Peyer's patch (tissue), 4 donors: ENCODE results near the gene ATP2B2. TPM values are rescaled to one million over a fixed set of nuclear protein-coding genes. Genes with fewer than 3 reads are reported as not detected.
A peak's percentile ranks its signal among the peaks of the same experiment; 100 is the strongest.

Source experiments
- DNase-seq, 3 donors: peaks; one replicate each; pipeline ENCODE4 v3.0.0-alpha.2; 2017 to 2019
- H3K27ac ChIP-seq, 4 donors: fragments of 200-600 bp; sonication (generic); one replicate each; pipeline ENCODE4 v1.5.1; 2016 to 2019
- H3K27me3 ChIP-seq, 2 donors: fragments of 200-600 bp; sonication (generic); one replicate each; pipeline ENCODE4 v1.5.1; 2019
- H3K36me3 ChIP-seq, 3 donors: fragments of 200-600 bp; sonication (generic); one replicate each; pipeline ENCODE4 v1.5.1; 2016 to 2019
- H3K4me1 ChIP-seq, 4 donors: fragments of 200-600 bp; sonication (generic); one replicate each; pipeline ENCODE4 v1.5.1; 2016 to 2019
- H3K4me3 ChIP-seq, 4 donors: fragments of 200-600 bp; sonication (generic); 1 replicate in 3 of 4; 2 replicates in 1 of 4; pipeline ENCODE4 v1.5.1; 2016 to 2019; ENCODE audit warnings: mild to moderate bottlenecking in 1 of 4
- H3K9me3 ChIP-seq, 4 donors: fragments of 200-600 bp; sonication (generic); one replicate each; pipeline ENCODE4 v1.5.1; 2016 to 2019; ENCODE audit warnings: mild to moderate bottlenecking in 1 of 4
- CTCF ChIP-seq, 6 experiments: fragments of 450-650 bp in 4 of 6; fragments of 200-600 bp in 2 of 6; sonication (generic) in 1 of 6; IDR thresholded peaks; one replicate each; pipeline ENCODE4 v1.5.1; 2017 to 2019; ENCODE audit warnings: antibody characterized with exemption in 6 of 6, mild to moderate bottlenecking in 3 of 6, moderate library complexity in 1 of 6
- POLR2A ChIP-seq, 2 donors: fragments of 450-650 bp; IDR thresholded peaks; one replicate each; pipeline ENCODE4 v1.5.1; 2017; ENCODE audit warnings: antibody characterized with exemption in 2 of 2, mild to moderate bottlenecking in 2 of 2, moderate library complexity in 2 of 2
- total RNA-seq, 4 donors: library from RNA; depleted of rRNA; stranded (reverse); fragments of >200 nt; gene quantifications; one replicate each; pipeline ENCODE4 v1.1.0, GENCODE V29; 2016

ATP2B2 gene
- total RNA-seq, 4 donors from 2014 or later: not detected

- no peak for TF ChIP-seq CTCF (IDR thresholded peaks at IDR 0.05)
- no peak for TF ChIP-seq POLR2A (IDR thresholded peaks at IDR 0.05)
- H3K36me3 ChIP-seq: no peaks in the 10 kb centered on the region
- H3K4me3 ChIP-seq: no peak overlapping the region
- H3K27me3 ChIP-seq: no peaks in the 10 kb centered on the region
- DNase-seq: peak in 1 of 3 donors; percentile 10
- H3K4me1 ChIP-seq: peaks cover 0 to 30% (median 12%) of the 10 kb centered on the region in 4 donors
- H3K9me3 ChIP-seq: peaks cover 0 to 4% (median 0%) of the 10 kb centered on the region in 4 donors
- H3K27ac ChIP-seq: no peak overlapping the region
These were observed 113.1 kb downstream of the ATP2B2 start for GRCh38 chr3:10392244-10392643.

- no peak overlapping the region for H3K4me3 ChIP-seq
- no peaks in the 10 kb centered on the region for H3K27me3 ChIP-seq
- H3K27ac ChIP-seq: peak overlapping the region in 2 of 4 donors; percentile 62 to 69
- H3K9me3 ChIP-seq: peaks cover 0 to 4% (median 0%) of the 10 kb centered on the region in 4 donors
- no peaks in the 10 kb centered on the region for H3K36me3 ChIP-seq
- TF ChIP-seq POLR2A (IDR thresholded peaks at IDR 0.05) (no peak), CTCF (IDR thresholded peaks at IDR 0.05) (no peak)
- DNase-seq: peak in 1 of 3 donors; percentile 27
- peaks cover 0 to 26% (median 9%) of the 10 kb centered on the region in 4 donors for H3K4me1 ChIP-seq
These were observed 114.0 kb downstream of the ATP2B2 start for GRCh38 chr3:10391391-10391790.

GRCh38 chr3:10390641-10391373, 114.6 kb downstream of the ATP2B2 start:
- peaks cover 0 to 20% (median 6%) of the 10 kb centered on the region in 4 donors for H3K4me1 ChIP-seq
- TF ChIP-seq POLR2A (IDR thresholded peaks at IDR 0.05) (no peak), CTCF (IDR thresholded peaks at IDR 0.05) (no peak)
- peaks cover 0 to 4% (median 0%) of the 10 kb centered on the region in 4 donors for H3K9me3 ChIP-seq
- DNase-seq: peak in 1 of 3 donors; percentile 40
- H3K27me3 ChIP-seq: no peaks in the 10 kb centered on the region
- H3K27ac ChIP-seq: peak overlapping the region in 2 of 4 donors; percentile 62 to 69
- no peak overlapping the region for H3K4me3 ChIP-seq
- no peaks in the 10 kb centered on the region for H3K36me3 ChIP-seq

GRCh38 chr3:10389995-10390394, 115.4 kb downstream of the ATP2B2 start:
- TF ChIP-seq POLR2A (IDR thresholded peaks at IDR 0.05) (no peak), CTCF (IDR thresholded peaks at IDR 0.05) (no peak)
- Histone ChIP-seq H3K4me3 (no peak overlapping the region), H3K27me3 (no peaks in the 10 kb centered on the region), H3K36me3 (no peaks in the 10 kb centered on the region), H3K27ac (peak overlapping the region in 2 of 4 donors; percentile 62 to 69), H3K4me1 (peaks cover 0 to 13% (median 3%) of the 10 kb centered on the region in 4 donors), H3K9me3 (peaks cover 0 to 4% (median 0%) of the 10 kb centered on the region in 4 donors)
- DNase-seq: peak in 1 of 3 donors; percentile 45

GRCh38 chr3:10389339-10389738, 116.0 kb downstream of the ATP2B2 start:
- Histone ChIP-seq H3K9me3 (peaks cover 0 to 4% (median 0%) of the 10 kb centered on the region in 4 donors), H3K4me3 (no peak overlapping the region), H3K27me3 (no peaks in the 10 kb centered on the region), H3K4me1 (peaks cover 0 to 11% (median 3%) of the 10 kb centered on the region in 4 donors), H3K27ac (peak overlapping the region in 2 of 4 donors; percentile 36 to 69), H3K36me3 (no peaks in the 10 kb centered on the region)
- peak in 1 of 3 donors; percentile 43 for DNase-seq
- no peak for TF ChIP-seq POLR2A (IDR thresholded peaks at IDR 0.05)
- no peak for TF ChIP-seq CTCF (IDR thresholded peaks at IDR 0.05)
